ENCODE measurements around the gene ZNRF3.

Gene ZNRF3

DNA sequence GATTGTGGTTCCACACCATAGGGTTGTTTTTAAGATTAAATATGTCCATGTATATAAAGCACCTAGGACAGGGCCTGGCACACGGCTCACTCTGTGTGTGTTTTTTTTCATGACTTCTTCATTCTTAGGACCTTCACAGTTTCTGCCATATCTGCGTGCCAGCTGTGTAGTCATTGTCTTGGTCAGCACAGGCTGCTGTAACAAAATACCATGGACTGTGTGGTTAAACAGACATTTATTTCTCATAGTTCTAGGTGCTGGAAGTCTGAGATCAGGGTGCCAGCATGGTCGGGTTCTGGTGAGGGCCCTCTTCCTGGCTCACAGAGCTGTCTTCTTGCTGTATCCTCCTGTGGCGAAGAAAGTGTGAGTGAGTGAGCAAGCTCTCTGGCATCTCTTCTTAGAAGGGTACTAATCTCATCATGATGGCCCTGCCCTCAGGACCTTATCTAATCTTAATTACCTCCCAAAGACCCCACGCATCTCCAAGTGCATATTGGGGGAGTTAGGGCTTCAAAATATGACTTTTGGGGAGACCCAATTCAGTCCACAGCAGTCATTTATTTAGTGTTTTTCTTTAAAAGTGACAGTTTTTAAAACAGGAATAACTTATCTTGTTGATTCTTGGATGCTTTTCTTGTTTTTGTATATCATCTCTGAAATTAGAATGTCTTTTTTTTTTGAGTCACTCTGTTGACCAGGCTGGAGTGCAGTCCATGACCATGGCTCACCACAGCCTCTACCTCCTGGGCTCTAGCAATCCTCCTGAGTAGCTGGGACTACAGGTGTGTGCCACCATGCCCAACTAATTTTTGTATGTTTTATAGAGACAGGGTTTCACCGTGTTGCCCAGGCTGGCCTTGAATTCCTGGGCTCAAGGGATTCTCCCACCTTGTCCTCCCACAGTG lies 70.9 kb downstream of the ZNRF3 start:
- TF ChIP-seq ZNF274 (IDR thresholded peaks at IDR 0.05; ENCODE audit: low read depth, low read length), result no peak
- H3K4me3 ChIP-seq (ENCODE audit: low read length), result no peak overlapping the region

DNA sequence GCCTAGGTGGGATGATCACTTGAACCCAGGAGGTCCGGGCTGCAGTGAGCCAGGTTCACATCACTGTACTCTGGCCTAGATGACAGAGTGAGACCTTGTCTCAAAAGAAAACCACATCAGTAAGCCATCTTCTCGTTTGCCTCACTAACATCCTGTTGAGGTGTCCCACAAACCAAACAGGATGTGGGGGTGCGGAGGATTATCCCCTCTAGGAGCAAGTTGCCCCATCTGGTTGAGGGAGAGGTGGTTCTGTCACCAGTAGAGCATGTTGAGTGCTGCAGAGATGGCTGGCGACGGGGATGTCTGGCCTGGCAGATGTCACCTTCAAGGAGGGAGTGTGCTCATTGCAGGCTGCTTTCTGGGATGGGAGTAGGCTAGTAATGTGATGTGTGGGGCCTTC lies 72.4 kb downstream of the ZNRF3 start:
- no peak for TF ChIP-seq ZNF274 (IDR thresholded peaks at IDR 0.05; ENCODE audit: low read depth, low read length)
- H3K4me3 ChIP-seq (ENCODE audit: low read length), result no peak overlapping the region

DNA sequence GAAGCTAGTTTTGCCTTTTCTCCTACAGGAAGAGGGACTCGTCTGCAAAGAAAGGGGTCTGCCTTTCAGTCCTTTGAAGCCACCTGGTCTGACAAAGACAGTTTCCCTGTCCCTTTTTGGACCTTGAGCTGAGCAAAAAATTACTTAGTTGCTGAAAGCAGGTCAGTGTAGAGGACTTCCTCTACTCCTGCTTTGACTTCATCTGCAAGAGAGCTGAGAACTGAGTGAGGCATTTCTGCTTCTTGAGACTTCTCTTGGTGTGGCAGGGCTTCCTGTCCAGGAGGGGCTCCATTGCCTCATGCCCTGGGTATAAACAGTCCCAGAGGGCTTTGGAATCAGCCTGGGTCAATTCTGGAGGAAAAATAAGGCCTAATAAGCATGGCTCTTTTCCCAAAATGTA lies 73.1 kb downstream of the ZNRF3 start:
- no peak overlapping the region for H3K4me3 ChIP-seq (ENCODE audit: low read length)
- TF ChIP-seq ZNF274 (IDR thresholded peaks at IDR 0.05; ENCODE audit: low read depth, low read length), result no peak

DNA sequence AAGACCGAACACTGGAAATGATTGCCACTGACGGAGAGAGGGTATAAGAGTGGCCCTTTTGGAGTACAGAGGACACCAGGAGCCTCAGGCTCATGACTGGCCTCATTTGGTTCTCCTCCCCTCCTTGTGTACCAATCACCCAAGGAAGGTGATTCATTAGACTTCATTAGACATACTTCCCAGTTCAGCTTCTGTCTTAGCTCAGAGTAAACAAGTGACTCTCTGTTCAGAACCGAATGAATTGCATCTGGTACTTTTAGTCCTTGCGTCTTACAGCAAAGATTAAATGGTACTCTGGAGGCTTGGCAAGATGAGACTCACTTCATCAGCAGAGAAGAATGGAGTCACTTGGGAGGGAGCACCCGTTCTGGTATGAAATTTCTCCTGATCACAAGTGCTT lies 75.2 kb downstream of the ZNRF3 start:
- no peak overlapping the region for H3K4me3 ChIP-seq (ENCODE audit: low read length)
- no peak for TF ChIP-seq ZNF274 (IDR thresholded peaks at IDR 0.05; ENCODE audit: low read depth, low read length)

GRCh38 chr22:28962042-28962554 lies 78.7 kb downstream of the ZNRF3 start:
- no peak for TF ChIP-seq ZNF274 (IDR thresholded peaks at IDR 0.05; ENCODE audit: low read depth, low read length)
- no peak overlapping the region for H3K4me3 ChIP-seq (ENCODE audit: low read length)

DNA sequence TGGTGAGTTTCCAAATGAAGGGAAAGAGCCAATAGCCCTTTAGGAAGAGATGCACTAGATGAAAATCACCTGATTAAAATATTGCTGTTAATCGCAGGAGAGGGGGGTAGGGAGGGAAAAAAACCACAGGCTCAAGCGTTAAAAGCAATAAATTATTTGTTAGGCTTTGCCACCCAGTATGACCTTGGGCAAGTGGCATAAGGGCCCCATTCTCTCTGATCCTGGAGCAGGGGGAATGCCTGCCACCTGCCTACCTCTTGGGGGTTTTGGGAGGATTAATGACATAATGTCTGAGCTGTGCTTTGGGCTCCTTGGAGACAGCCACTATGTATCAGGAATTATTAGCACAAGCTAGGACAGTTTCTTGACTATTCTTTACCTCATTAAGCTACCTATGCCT lies 80.0 kb downstream of the ZNRF3 start:
- TF ChIP-seq ZNF274 (IDR thresholded peaks at IDR 0.05; ENCODE audit: low read depth, low read length), result no peak
- H3K4me3 ChIP-seq (ENCODE audit: low read length), result no peak overlapping the region

GRCh38 chr22:28967163-28967665 lies 83.8 kb downstream of the ZNRF3 start:
- no peak overlapping the region for H3K4me3 ChIP-seq (ENCODE audit: low read length)
- TF ChIP-seq ZNF274 (IDR thresholded peaks at IDR 0.05; ENCODE audit: low read depth, low read length), result no peak

GRCh38 chr22:28967969-28968368 lies 84.6 kb downstream of the ZNRF3 start:
- H3K4me3 ChIP-seq (ENCODE audit: low read length), result no peak overlapping the region
- TF ChIP-seq ZNF274 (IDR thresholded peaks at IDR 0.05; ENCODE audit: low read depth, low read length), result no peak

DNA sequence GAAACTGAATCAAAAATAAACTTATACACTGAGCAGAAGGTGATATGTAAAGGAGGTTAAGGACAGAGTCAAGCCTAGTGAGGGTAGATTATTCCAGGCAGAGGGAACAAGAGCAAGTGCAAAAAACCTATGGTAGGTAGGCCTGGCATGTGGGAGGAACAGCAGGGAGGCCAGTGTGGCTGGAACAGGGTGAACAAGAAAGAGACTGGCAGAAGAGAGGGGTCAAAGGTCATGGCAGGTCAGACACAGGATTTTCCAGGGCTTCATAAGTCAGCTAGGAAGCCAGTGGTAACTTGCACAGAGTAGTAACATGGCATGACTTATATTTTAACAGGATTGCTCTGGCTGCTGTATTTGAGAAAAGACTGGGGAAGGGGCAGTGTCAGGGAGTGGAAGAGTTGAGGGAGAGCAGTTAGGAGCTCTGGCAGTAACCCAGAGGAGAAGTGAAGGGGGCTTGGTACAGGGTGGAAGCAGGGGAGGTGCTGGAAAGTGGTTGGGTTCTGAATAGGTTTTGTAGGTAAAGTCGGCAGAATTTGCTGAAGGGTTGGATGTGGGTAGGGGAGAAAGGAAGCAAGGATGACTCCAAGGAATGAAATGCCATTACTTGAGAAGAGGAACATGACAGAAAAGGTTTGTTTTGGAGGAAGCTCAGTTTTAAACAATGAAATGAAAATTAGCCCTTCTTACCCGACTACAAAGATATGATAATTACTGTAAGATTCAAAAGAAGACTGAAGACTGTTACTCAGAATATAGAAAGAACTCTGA lies 86.2 kb downstream of the ZNRF3 start:
- no peak for TF ChIP-seq ZNF274 (IDR thresholded peaks at IDR 0.05; ENCODE audit: low read depth, low read length)
- H3K4me3 ChIP-seq (ENCODE audit: low read length), result no peak overlapping the region

DNA sequence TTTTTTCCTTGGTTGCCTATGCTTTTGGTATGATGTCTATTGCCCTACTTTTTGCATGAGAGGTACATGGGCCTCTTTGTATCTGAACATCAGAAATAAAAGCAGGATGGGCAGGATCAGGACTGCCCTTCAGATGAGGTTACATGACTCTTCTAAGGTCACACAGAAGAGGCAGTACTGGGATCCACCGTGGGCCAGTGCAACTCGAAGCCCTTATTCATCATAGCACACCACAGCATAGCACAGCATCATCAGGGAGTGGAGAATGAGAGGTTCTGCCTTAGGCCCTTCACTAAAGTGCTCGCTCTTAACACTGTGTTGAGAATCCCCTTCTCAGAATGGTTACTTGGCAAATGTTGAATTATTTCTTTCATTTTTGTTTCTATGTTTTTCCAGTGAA lies 90.0 kb downstream of the ZNRF3 start:
- TF ChIP-seq ZNF274 (IDR thresholded peaks at IDR 0.05; ENCODE audit: low read depth, low read length), result no peak

DNA sequence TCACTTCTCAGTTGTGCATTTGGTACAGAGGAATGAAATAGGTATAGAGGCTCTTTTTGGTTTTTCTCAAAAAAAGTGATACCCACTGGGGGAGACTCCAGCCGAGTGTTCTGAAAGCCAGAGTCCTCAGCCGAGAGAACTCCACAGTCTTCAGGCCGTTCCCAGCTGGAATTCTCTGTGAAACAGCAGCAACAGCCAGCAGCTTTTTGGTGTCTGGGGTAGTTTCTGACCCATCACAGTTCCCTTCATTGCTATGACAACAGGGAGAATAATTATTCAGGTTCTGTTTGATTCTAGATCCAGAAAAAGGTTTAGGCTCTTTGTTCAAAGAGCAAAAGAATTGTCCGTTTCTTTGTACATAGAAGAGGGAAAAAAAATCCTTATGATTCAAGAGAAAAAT lies 93.7 kb downstream of the ZNRF3 start:
- H3K4me3 ChIP-seq (ENCODE audit: low read length), result no peak overlapping the region
- no peak for TF ChIP-seq ZNF274 (IDR thresholded peaks at IDR 0.05; ENCODE audit: low read depth, low read length)

More for the DNA sequence above, 90.0 kb downstream of the ZNRF3 start:
- H3K4me3 ChIP-seq (ENCODE audit: low read length), result no peak overlapping the region

DNA sequence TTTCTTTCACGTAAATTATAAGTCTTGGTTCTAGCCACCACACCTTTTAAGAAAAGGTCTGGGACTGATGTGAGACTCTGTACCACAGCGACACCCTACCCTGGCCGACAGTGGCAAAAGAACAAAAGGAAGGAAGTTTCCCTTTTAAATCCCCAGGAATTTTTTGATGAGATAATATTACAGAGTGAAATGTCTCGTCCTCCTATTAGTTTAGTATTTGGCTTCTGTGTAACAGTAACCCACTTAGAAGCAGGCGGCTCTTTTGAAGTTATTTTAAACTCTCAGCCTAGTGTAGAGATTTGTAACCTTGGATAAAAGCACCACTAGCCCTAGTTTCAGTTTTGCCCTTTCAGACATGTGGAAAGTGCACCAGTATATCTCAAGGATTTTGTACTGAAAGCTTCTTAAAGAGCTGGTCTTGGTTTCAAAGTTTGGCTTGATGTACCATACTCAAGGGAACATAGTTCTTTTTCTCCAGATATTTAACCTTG lies 94.2 kb downstream of the ZNRF3 start:
- TF ChIP-seq ZNF274 (IDR thresholded peaks at IDR 0.05; ENCODE audit: low read depth, low read length), result no peak
- H3K4me3 ChIP-seq (ENCODE audit: low read length), result no peak overlapping the region

DNA sequence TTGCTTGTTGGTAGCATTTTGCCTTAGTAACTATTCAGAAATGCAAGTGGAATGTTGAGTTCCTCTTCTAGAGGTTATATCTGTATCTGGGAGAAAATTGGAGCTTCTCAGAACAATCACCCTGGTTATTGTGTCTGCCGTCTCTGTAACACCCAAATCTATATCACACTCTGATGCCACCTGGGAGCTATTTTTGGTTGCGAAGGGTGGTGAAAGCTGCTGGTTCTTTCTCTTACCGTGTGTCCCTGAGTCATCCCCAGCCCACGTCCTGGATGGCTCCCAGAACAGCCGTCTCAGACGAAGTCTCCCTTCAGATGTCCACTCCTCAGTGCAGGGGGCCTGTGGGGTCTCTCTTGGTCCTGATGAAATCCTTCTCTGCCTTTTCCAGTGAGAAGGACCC lies 94.8 kb downstream of the ZNRF3 start:
- no peak for TF ChIP-seq ZNF274 (IDR thresholded peaks at IDR 0.05; ENCODE audit: low read depth, low read length)
- H3K4me3 ChIP-seq (ENCODE audit: low read length), result no peak overlapping the region

Measured in GM08714 (cell line).